Small intestine (tissue), 7 donors: ENCODE data around the gene KLK13. TPM values are rescaled to one million over a fixed set of nuclear protein-coding genes. Genes with fewer than 3 reads are reported as not detected.
A peak's percentile ranks its signal among the peaks of the same experiment; 100 is the strongest.

Experiments used
- DNase-seq, 2 donors: peaks; one replicate each; pipeline versions ENCODE4 v3.0.0 to v3.0.0-alpha.2; 2013
- FAIRE-seq: peaks from 2 replicates; lab custom pipeline; 2012; peaks lifted over from hg19 to GRCh38; lab: Jason Lieb, UNC
- H3K27ac ChIP-seq, 3 donors: one replicate each; pipeline ENCODE4 v1.5.1; 2013; ENCODE audit warnings: low read length in 2 of 3, mild to moderate bottlenecking in 2 of 3, control low read depth in 1 of 3, inconsistent platforms in 1 of 3, low read depth in 1 of 3, moderate library complexity in 1 of 3
- H3K27me3 ChIP-seq, 3 donors: one replicate each; pipeline ENCODE4 v1.6.1; 2013; ENCODE audit warnings: low read length in 3 of 3, inconsistent platforms in 1 of 3; ENCODE audit not compliant: control insufficient read depth in 3 of 3, insufficient read depth in 3 of 3
- H3K36me3 ChIP-seq, 3 donors: one replicate each; pipeline ENCODE4 v1.6.1; 2013; ENCODE audit warnings: low read length in 3 of 3, inconsistent platforms in 1 of 3, low read depth in 1 of 3, mild to moderate bottlenecking in 1 of 3, moderate library complexity in 1 of 3; ENCODE audit not compliant: control insufficient read depth in 3 of 3, insufficient read depth in 2 of 3
- H3K4me1 ChIP-seq, 3 donors: one replicate each; pipeline ENCODE4 v1.6.1; 2013; ENCODE audit warnings: low read length in 2 of 3, inconsistent platforms in 1 of 3, low read depth in 1 of 3, mild to moderate bottlenecking in 1 of 3, moderate library complexity in 1 of 3; ENCODE audit not compliant: control insufficient read depth in 3 of 3, insufficient read depth in 2 of 3
- H3K4me3 ChIP-seq, 3 donors: one replicate each; pipeline ENCODE4 v1.5.1; 2013; ENCODE audit warnings: low read length in 3 of 3, control low read depth in 1 of 3, inconsistent platforms in 1 of 3, low read depth in 1 of 3, mild to moderate bottlenecking in 1 of 3, moderate library complexity in 1 of 3
- H3K9me3 ChIP-seq, 2 donors: one replicate each; pipeline ENCODE4 v1.6.1; 2013; ENCODE audit warnings: low read depth in 1 of 2, low read length in 1 of 2; ENCODE audit not compliant: control insufficient read depth in 2 of 2, insufficient read depth in 1 of 2
- WGBS, 3 donors: extraction: QIAGEN DNeasy Blood & Tissue Kit; methylation state at CpG; one replicate each; pipeline ENCODE4 v1.1.7; 2013; 5-methylcytosine and 5-hydroxymethylcytosine counted together
- polyA plus RNA-seq, 4 donors: library from polyadenylated mRNA; stranded (reverse) in 3 of 4; unstranded in 1 of 4; fragments of 200-250 nt in 3 of 4; fragments of 120-200 nt in 1 of 4; gene quantifications; one replicate each; pipeline versions ENCODE4 v1.2.1 to v1.2.3, GENCODE V29; 2013
- donor health status: healthy with polysubstance abuse.
- donor health status: control.
- donor health status: control.
- donor health status: Bipolar disorder and iron deficiency.
- donor health status: healthy.

Gene KLK13
- polyA plus RNA-seq, 4 donors, result 0.13 to 5.9 (median 2.5) TPM

GRCh38 chr19:51018745-51019543, 45.9 kb downstream of the KLK13 start:
- H3K27me3 ChIP-seq, result peaks cover 9 to 47% (median 12%) of the 10 kb centered on the region in 3 donors
- DNase-seq (no peak), FAIRE-seq (no peak)
- no peaks in the 10 kb centered on the region for H3K4me1 ChIP-seq
- H3K36me3 ChIP-seq, result no peaks in the 10 kb centered on the region
- no peak overlapping the region for H3K4me3 ChIP-seq
- no peaks in the 10 kb centered on the region for H3K9me3 ChIP-seq
- H3K27ac ChIP-seq, result no peak overlapping the region
- 2 to 4% (median 3%) methylated on average over 54 to 68 of the region's 68 CpGs for WGBS, 3 donors

DNA sequence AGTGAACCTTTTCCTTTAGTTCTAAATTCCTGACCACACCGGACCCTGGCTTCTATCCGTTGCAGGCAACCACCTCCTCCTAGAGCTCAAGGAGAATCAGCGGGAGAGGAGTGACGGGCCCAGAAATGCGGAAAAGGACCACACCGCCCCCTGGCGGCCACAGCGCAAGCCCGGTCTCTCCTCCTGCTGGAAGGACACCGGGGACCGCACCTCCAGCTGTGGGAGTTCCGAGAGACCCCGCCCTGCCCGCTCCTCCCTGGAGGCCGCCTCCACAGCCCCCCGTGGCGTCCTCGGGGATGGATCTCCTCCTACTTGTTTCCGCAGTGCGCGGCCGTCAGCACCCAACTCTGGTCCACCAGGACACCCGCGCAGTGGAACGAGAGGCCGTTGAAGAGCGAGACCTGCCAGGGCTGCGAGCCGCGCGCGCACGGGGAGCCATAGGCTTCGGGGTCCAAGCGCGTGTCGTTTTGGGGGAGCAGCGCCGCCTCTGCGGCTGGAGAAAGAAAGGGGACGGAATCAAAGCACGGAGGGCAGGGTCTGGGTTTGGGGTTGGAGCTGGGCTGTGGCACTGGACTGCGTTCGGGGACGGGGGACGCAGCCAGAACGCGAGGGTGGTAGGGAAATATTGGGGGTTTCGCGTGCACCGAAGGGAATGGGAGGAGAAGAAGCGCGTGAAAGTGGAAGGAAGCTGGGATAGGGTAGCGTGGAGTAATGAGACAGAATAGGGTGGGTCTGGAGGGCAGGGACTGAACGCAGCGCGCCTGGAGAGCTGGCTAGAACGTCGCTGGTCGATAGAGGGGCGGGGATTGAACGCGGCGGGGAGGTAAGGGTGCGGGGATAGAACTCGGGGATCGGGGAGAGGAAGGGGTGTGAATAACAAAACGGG, 47.9 kb downstream of the KLK13 start:
- FAIRE-seq, result no peak
- 2 to 10% (median 7%) methylated on average over 66 to 68 of the region's 68 CpGs for WGBS, 3 donors
- DNase-seq, result peak in 1 of 2 donors; percentile 32
- Histone ChIP-seq H3K4me1 (no peaks in the 10 kb centered on the region), H3K9me3 (no peaks in the 10 kb centered on the region), H3K36me3 (no peaks in the 10 kb centered on the region), H3K27ac (no peak overlapping the region), H3K4me3 (no peak overlapping the region), H3K27me3 (peaks cover 9 to 47% (median 12%) of the 10 kb centered on the region in 3 donors)

DNA sequence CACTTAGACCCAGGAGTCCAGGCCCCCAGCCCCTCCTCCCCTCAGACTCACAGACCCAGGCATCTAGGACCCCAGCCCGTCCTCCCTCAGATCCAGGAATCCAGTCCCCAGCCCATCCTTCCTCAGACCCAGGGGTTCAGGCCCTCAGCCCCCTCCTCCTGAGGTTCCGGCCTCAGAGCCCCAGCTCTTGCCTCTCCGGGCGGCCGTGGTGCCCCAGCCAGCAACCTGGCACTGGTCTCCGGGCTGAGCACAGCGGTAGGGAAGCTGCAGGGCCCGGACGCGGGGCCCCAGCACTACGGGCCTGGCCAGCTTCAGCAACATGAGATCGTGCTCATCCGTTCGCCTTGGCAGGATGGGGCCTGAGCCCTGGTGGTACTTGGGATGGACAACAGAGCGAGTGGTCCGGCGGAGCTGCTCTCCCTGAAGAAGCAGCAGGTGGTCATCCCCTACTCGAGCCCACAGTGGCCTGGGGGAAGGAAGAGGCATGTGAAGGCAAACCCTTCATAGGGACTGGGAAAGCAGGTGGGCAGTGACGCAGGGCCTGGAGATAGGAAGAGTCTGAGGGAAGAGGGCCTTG, 49.1 kb downstream of the KLK13 start:
- H3K9me3 ChIP-seq, result no peaks in the 10 kb centered on the region
- H3K27me3 ChIP-seq, result peaks cover 9 to 47% (median 12%) of the 10 kb centered on the region in 3 donors
- FAIRE-seq (no peak), DNase-seq (no peak)
- no peaks in the 10 kb centered on the region for H3K36me3 ChIP-seq
- WGBS, 3 donors, result 86 to 91% (median 87%) methylated on average over 17 to 19 of the region's 19 CpGs
- H3K27ac ChIP-seq, result no peak overlapping the region
- H3K4me1 ChIP-seq, result no peaks in the 10 kb centered on the region
- no peak overlapping the region for H3K4me3 ChIP-seq

DNA sequence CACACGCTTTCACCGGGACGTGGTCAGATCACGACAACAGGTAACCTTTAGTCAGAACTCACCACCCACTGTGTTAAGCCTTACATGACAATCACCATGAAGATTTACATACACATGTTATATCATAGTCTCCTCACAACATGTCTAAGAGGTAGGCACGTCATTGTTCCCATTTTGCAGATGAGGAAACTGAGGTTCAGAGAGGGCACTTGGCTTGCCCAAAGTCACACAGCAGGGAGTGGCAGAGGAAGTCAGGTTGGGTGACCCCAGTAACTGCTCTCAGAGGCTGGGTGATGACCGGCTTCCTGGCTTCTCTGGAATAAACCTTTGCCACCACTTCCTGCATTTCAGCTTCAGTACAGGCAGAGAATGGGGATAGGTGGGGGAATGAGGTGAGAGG, 50.6 kb downstream of the KLK13 start:
- no peak for DNase-seq
- Histone ChIP-seq H3K4me3 (no peak overlapping the region), H3K27ac (no peak overlapping the region), H3K36me3 (no peaks in the 10 kb centered on the region), H3K9me3 (no peaks in the 10 kb centered on the region), H3K27me3 (peaks cover 7 to 32% (median 13%) of the 10 kb centered on the region in 3 donors), H3K4me1 (no peaks in the 10 kb centered on the region)
- 82 to 88% (median 85%) methylated on average over 6 of the region's 6 CpGs for WGBS, 3 donors
- no peak for FAIRE-seq

DNA sequence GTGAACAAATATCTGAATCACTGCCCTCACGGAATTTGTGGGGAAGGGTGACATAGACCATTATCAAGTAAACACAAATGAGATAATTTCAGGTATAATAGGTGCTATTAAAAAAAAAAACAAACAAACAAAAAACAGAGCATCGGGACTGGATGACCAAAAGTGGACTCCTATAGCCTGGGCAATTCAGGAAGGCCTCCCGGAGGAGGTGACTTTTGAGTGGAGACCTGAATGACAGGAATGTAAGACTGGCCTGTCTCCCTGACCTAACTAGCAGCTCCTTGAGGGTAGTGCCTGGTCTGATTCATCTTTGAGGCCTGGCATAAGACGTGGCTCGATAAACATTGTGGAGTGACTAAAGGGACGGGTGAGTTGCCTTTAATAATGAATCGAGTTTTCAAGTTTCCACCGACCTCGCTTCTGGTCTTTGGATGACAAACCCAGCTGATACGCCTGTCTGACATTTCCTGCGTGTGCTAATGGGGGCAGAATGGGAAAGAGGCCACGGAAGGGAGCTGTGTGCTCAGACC, 52.2 kb downstream of the KLK13 start:
- no peak overlapping the region for H3K27ac ChIP-seq
- no peak for DNase-seq
- no peak for FAIRE-seq
- no peaks in the 10 kb centered on the region for H3K9me3 ChIP-seq
- H3K27me3 ChIP-seq, result peaks cover 4 to 19% (median 11%) of the 10 kb centered on the region in 3 donors
- H3K36me3 ChIP-seq, result no peaks in the 10 kb centered on the region
- WGBS, 3 donors, result 64 to 70% (median 66%) methylated on average over 12 of the region's 12 CpGs
- H3K4me1 ChIP-seq, result no peaks in the 10 kb centered on the region
- H3K4me3 ChIP-seq, result no peak overlapping the region

- no peak for FAIRE-seq
- Histone ChIP-seq H3K27me3 (peaks cover 0 to 5% (median 0%) of the 10 kb centered on the region in 3 donors), H3K27ac (no peak overlapping the region), H3K36me3 (no peaks in the 10 kb centered on the region), H3K9me3 (no peaks in the 10 kb centered on the region), H3K4me1 (no peaks in the 10 kb centered on the region), H3K4me3 (no peak overlapping the region)
- 50 to 70% (median 65%) methylated on average over 4 of the region's 4 CpGs for WGBS, 3 donors
- no peak for DNase-seq
These were observed 54.7 kb downstream of the KLK13 start for GRCh38 chr19:51010066-51010795.

DNA sequence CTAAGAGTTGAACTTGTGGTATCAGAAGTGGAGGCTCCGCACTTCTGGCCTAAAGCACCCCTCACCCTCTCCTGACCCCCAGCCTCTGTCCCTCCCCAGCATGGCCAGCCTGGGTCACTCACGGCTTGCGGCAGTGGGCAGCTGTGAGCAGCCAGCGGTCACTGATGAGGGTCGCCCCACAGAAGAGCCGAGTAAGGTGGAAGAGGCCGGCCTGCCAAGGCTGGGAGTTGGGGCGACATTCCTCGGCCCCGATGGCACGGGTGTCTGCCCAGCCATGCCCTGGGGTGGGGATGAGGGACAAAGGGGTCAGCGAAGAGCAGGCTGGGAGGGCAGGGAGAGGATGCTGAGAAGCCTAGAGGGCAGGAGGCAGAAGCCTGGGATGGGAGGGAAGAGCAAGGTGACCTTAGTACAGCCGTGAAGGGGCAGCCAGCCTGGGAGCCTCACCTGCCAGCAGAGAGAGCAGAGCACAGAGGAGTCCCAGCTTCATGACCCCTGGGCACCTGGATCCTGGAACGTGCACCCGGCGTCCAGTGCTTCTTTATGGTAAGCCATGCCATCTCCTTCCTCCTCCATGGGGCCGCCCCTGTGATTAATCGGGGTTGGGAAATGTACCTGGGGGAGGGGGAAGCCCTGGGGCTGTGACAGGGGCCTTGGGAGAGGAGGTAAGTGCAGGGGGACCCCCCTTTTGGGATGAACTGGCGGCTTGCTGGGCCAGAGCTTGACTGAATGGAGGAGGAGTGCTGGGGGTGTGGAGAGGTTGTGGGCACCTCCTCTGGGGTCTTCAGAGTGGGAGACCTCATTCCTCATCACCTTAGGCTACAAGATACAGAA, 55.6 kb downstream of the KLK13 start:
- DNase-seq (no peak), FAIRE-seq (no peak)
- Histone ChIP-seq H3K4me1 (no peaks in the 10 kb centered on the region), H3K9me3 (no peaks in the 10 kb centered on the region), H3K36me3 (no peaks in the 10 kb centered on the region), H3K4me3 (no peak overlapping the region), H3K27me3 (peaks cover 0 to 5% (median 0%) of the 10 kb centered on the region in 3 donors), H3K27ac (no peak overlapping the region)
- 67 to 75% (median 70%) methylated on average over 19 of the region's 19 CpGs for WGBS, 3 donors
